ENCODE results near the gene POLN.

DNA sequence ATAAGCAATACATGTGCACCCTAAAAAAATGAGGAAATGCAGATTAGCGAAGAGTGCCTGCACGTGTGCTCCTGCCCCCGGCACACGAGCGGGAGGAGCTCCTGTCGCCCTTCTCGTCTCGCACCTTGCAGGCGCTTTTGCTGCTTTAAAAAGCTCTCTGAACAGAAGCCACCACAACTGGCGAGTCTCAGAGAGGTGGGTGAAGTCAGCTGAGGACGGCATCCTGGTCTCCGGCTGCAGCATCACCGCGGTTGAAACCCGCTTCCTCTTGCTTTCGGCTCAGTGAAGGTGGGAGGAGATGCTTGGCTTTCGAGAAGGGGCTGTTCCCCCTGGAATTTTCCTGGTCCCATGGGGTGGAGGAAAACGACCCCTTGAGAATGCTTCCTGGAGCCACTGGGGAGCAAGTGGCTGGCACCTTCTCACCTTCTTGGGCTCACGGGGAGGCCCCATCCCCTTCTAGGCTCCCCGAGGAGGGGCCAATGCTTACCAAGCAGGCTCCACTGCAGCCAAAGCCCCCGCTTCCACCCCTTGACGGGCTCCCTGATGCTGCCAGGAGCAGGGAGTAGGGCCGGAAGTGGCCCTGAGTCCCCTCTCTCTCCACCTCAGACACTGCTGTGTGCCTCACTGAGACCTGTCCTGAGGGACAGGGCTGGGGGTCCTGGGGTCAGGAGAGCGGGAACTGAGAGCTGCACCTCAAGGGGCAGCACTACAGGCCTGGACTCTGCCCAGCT, 49.2 kb upstream of the POLN start:
- TF ChIP-seq, protein P1, sequence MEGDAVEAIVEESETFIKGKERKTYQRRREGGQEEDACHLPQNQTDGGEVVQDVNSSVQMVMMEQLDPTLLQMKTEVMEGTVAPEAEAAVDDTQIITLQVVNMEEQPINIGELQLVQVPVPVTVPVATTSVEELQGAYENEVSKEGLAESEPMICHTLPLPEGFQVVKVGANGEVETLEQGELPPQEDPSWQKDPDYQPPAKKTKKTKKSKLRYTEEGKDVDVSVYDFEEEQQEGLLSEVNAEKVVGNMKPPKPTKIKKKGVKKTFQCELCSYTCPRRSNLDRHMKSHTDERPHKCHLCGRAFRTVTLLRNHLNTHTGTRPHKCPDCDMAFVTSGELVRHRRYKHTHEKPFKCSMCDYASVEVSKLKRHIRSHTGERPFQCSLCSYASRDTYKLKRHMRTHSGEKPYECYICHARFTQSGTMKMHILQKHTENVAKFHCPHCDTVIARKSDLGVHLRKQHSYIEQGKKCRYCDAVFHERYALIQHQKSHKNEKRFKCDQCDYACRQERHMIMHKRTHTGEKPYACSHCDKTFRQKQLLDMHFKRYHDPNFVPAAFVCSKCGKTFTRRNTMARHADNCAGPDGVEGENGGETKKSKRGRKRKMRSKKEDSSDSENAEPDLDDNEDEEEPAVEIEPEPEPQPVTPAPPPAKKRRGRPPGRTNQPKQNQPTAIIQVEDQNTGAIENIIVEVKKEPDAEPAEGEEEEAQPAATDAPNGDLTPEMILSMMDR (IDR thresholded peaks at IDR 0.05) = no peak
- no peak for TF ChIP-seq POLR2A (IDR thresholded peaks at IDR 0.05)

Measured in transverse colon (tissue), 3 donors.